ENCODE measurements around the gene MCF2L2.

GRCh38 chr3:183438735-183439134 lies 10.3 kb upstream of the MCF2L2 start:
- TF ChIP-seq POLR2AphosphoS5 (IDR thresholded peaks at IDR 0.05; ENCODE audit: borderline replicate concordance, low read depth, low read length) (no peak), EZH2 (IDR thresholded peaks at IDR 0.05) (no peak), FOXP2 (optimal IDR thresholded peaks at IDR 0.05; ENCODE audit: control extremely low read depth, extremely low read length, insufficient read depth) (no peak)

Data from SK-N-MC (cell line).